OCI-LY7 (cell line): ENCODE data around the gene PEX3.

ENCODE experiments used
- CTCF ChIP-seq: fragments of 200-600 bp; sonication (generic); conservative IDR thresholded peaks from 2 replicates; pipeline ENCODE4 v1.5.1; 2014; ENCODE audit warnings: mild to moderate bottlenecking, antibody characterized with exemption, low read length, moderate library complexity, mixed read lengths
- EZH2phosphoT487 ChIP-seq: fragments of 200-600 bp; sonication (generic); IDR thresholded peaks from 2 replicates; pipeline ENCODE4 v1.6.1; 2018; ENCODE audit warnings: low read depth, borderline replicate concordance, mild to moderate bottlenecking, mixed run types, antibody characterized with exemption, low read length, moderate library complexity, mixed read lengths

GRCh38 chr6:143505537-143505936 lies 54.9 kb downstream of the PEX3 start:
- TF ChIP-seq CTCF (no peak), EZH2phosphoT487 (no peak)
